Measurements from ENCODE around the gene GABBR2. TPM values are rescaled to one million over a fixed set of nuclear protein-coding genes. Genes with fewer than 3 reads are reported as not detected.
A peak's percentile ranks its signal among the peaks of the same experiment; 100 is the strongest.

GABBR2 gene
- total and polyA plus RNA-seq, 9 of the 15 experiments (the other 6 are each of a cell fraction or from before 2014, with no cell fraction given): 0.15 to 1.9 (median 0.32) TPM

DNA sequence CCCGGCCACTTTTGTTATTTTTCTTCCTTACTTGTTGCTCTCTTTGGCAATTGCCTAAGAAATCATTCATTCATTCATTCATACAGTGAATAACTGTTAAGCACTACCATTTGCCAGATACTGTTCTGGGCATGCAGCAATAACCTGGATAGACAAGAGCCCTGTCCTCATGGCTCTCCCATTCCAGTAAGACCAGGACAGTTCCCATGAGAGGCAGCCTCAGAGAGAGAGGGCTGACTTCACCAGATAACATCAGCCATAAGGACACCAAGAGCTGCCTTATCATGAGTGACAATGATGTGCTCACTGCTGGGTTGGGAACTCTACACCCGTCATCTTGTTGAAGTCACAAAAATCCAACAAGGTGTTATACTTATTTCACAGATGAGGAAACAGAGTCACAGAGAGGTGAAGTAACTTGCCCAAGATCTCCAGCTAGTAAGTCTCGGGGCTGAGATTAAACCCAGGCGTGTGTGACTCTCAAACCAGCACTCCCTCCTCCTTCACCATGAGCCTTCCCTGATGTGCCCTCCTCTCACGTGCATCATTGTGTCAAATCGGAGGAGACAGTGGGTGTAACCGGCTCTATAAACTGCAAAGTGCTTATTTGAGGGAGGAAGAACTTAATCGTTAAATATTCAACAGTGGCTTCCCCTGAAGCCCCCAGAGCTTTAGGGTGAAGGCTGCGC lies 392.1 kb downstream of the GABBR2 start (continued):
- TF ChIP-seq ZNF717 (CRISPR knock-in tag; IDR thresholded peaks at IDR 0.05) (no peak), ETV5 (CRISPR knock-in tag; IDR thresholded peaks at IDR 0.05; ENCODE audit: low read depth) (no peak), ILF3 (IDR thresholded peaks at IDR 0.05; ENCODE audit: borderline replicate concordance) (no peak), HDAC6 (IDR thresholded peaks at IDR 0.05; ENCODE audit: low read depth, low read length) (no peak), BCL6 (CRISPR knock-in tag; IDR thresholded peaks at IDR 0.05) (no peak), MECOM (CRISPR knock-in tag; IDR thresholded peaks at IDR 0.05) (peak; percentile 31; the same call in 1 of the 2 replicates), TAF1 (IDR thresholded peaks at IDR 0.05; ENCODE audit: control insufficient read depth, extremely low read depth, insufficient read depth, low read length, severe bottlenecking) (no peak), ZNF232 (CRISPR knock-in tag; IDR thresholded peaks at IDR 0.05) (no peak), MTF1 (CRISPR knock-in tag; IDR thresholded peaks at IDR 0.05; ENCODE audit: borderline replicate concordance) (no peak), JUND (IDR thresholded peaks at IDR 0.05; ENCODE audit: borderline replicate concordance, low read depth, low read length) (peak; percentile 50; the same call in 1 of the 2 replicates), JUND (tag; IDR thresholded peaks at IDR 0.05; ENCODE audit: borderline replicate concordance, low read depth, low read length) (peak; percentile 67; the same call in 1 of the 3 replicates), BMI1 (IDR thresholded peaks at IDR 0.05; ENCODE audit: low read length) (no peak), SIRT6 (IDR thresholded peaks at IDR 0.05; ENCODE audit: low read depth, low read length) (no peak), ZNF184 (CRISPR knock-in tag; IDR thresholded peaks at IDR 0.05) (no peak), MCM3 (IDR thresholded peaks at IDR 0.05) (no peak), HDAC3 (IDR thresholded peaks at IDR 0.05; ENCODE audit: borderline replicate concordance, partially characterized antibody) (no peak), DPF2 (IDR thresholded peaks at IDR 0.05) (peak; percentile 46; the same call in 1 of the 2 replicates), ZNF77 (CRISPR knock-in tag; IDR thresholded peaks at IDR 0.05) (no peak)
- TF ChIP-seq, protein P1, sequence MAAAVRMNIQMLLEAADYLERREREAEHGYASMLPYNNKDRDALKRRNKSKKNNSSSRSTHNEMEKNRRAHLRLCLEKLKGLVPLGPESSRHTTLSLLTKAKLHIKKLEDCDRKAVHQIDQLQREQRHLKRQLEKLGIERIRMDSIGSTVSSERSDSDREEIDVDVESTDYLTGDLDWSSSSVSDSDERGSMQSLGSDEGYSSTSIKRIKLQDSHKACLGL (CRISPR knock-in tag; IDR thresholded peaks at IDR 0.05; ENCODE audit: borderline replicate concordance, poor library complexity, severe bottlenecking): no peak
- TF ChIP-seq, protein P2, sequence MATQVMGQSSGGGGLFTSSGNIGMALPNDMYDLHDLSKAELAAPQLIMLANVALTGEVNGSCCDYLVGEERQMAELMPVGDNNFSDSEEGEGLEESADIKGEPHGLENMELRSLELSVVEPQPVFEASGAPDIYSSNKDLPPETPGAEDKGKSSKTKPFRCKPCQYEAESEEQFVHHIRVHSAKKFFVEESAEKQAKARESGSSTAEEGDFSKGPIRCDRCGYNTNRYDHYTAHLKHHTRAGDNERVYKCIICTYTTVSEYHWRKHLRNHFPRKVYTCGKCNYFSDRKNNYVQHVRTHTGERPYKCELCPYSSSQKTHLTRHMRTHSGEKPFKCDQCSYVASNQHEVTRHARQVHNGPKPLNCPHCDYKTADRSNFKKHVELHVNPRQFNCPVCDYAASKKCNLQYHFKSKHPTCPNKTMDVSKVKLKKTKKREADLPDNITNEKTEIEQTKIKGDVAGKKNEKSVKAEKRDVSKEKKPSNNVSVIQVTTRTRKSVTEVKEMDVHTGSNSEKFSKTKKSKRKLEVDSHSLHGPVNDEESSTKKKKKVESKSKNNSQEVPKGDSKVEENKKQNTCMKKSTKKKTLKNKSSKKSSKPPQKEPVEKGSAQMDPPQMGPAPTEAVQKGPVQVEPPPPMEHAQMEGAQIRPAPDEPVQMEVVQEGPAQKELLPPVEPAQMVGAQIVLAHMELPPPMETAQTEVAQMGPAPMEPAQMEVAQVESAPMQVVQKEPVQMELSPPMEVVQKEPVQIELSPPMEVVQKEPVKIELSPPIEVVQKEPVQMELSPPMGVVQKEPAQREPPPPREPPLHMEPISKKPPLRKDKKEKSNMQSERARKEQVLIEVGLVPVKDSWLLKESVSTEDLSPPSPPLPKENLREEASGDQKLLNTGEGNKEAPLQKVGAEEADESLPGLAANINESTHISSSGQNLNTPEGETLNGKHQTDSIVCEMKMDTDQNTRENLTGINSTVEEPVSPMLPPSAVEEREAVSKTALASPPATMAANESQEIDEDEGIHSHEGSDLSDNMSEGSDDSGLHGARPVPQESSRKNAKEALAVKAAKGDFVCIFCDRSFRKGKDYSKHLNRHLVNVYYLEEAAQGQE (IDR thresholded peaks at IDR 0.05; ENCODE audit: borderline replicate concordance): peak; percentile 25; the same call in 1 of the 2 replicates
- TF ChIP-seq, protein P2 (CRISPR knock-in tag; IDR thresholded peaks at IDR 0.05; ENCODE audit: low read depth): no peak

Data from K562 (cell line).